Body of pancreas (tissue), 4 donors: Measurements from ENCODE around the gene GP1BA.

Experiments
- POLR2A ChIP-seq, 3 donors: fragments of 450-650 bp; IDR thresholded peaks; one replicate each; pipeline ENCODE4 v1.6.1; 2016; ENCODE audit warnings: antibody characterized with exemption in 3 of 3, mild to moderate bottlenecking in 2 of 3
- TF ChIP-seq, protein P1 (sequence below), 7 experiments: fragments of 450-650 bp in 4 of 7; fragments of 200-600 bp in 3 of 7; sonication (generic) in 3 of 7; IDR thresholded peaks; one replicate each; pipeline ENCODE4 v1.5.1; 2016 to 2019; ENCODE audit warnings: antibody characterized with exemption in 7 of 7

- TF ChIP-seq, protein P1, sequence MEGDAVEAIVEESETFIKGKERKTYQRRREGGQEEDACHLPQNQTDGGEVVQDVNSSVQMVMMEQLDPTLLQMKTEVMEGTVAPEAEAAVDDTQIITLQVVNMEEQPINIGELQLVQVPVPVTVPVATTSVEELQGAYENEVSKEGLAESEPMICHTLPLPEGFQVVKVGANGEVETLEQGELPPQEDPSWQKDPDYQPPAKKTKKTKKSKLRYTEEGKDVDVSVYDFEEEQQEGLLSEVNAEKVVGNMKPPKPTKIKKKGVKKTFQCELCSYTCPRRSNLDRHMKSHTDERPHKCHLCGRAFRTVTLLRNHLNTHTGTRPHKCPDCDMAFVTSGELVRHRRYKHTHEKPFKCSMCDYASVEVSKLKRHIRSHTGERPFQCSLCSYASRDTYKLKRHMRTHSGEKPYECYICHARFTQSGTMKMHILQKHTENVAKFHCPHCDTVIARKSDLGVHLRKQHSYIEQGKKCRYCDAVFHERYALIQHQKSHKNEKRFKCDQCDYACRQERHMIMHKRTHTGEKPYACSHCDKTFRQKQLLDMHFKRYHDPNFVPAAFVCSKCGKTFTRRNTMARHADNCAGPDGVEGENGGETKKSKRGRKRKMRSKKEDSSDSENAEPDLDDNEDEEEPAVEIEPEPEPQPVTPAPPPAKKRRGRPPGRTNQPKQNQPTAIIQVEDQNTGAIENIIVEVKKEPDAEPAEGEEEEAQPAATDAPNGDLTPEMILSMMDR (IDR thresholded peaks at IDR 0.05) = no peak
- peak; percentile 6 to 35 (median 19) for TF ChIP-seq POLR2A (IDR thresholded peaks at IDR 0.05)
These were observed 16.8 kb downstream of the GP1BA start for GRCh38 chr17:4948931-4949320.
